ENCODE measurements around the gene SH3TC1. TPM values are rescaled to one million over a fixed set of nuclear protein-coding genes. Genes with fewer than 3 reads are reported as not detected.

SH3TC1 gene
- total RNA-seq, 1 experiment from 2014 or later = 31.6 TPM

- in situ Hi-C loops (cut with HindIII; ENCODE audit: low pct_unique_long_range_greater_than_20kb, low sequenced_read_pairs) = no loop called here
- no peak for DNase-seq (ENCODE audit: low read depth, low spot score)
These were observed 82.5 kb downstream of the SH3TC1 start for GRCh38 chr4:8281519-8282133.

DNA sequence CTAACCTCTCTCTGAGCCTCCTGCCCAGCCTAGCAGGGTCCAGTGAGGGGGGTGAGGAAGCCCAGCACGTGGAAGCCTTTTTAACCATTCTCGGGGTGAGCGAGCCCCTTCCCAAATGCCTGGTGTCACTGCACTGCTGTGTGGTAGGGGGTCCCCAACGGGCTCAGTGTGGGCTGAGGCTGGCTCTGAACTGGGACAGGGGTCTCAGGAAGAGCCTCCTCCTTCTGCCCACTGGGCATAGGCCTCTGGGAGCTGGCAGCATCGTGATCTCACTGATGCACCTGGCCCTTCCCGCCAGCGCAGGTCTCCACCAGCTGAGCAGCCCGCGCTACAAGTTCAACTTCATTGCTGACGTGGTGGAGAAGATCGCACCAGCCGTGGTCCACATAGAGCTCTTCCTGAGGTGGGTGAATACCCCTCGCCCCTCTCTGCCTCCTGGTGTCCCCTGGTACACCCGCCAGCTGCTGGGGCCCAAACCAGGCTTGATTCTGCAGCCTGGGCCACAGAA is 83.1 kb downstream of the SH3TC1 start:
- DNase-seq (ENCODE audit: low read depth, low spot score) = no peak
- in situ Hi-C loops (cut with HindIII; ENCODE audit: low pct_unique_long_range_greater_than_20kb, low sequenced_read_pairs) = no loop called here

DNA sequence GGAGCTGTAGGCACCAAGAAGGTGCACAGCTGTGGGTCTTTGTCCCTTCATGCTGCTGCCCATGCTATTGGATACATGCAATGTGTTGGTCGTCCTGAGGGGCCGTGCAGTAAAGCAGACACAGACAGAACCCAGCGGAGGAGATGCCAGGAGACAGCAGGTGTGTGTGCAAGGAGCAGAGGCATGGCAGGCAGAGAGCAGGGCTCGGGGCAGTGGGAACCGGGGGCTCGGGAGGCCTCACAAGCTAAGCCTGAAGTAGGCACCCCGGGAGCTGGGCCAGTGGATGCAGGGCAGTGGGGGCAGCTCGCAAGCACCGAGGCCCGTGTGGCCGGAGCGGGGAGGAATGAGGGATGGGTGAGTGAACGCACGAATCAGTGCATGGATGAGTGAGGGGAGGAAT is 83.7 kb downstream of the SH3TC1 start:
- in situ Hi-C loops (cut with HindIII; ENCODE audit: low pct_unique_long_range_greater_than_20kb, low sequenced_read_pairs) = no loop called here
- DNase-seq (ENCODE audit: low read depth, low spot score) = no peak

DNA sequence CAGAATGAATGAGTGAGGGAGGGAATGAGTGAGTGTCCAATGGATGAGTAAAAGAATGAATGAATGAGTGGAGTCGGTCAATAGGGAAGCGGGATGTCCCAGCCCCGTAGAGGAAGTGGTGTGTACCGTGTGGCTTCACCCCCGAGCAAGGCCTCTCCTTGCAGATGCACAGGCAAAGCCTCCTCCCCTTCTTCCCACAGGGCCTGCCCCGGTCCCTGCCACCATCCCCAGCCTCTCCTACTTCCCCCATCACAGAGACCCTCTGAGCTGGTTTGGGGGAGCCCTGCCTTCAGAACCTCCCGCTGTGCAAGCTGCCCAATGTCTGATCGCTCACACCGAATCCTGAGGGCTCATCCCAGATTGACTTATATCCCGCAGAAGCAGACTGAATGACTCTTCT is 84.1 kb downstream of the SH3TC1 start:
- DNase-seq (ENCODE audit: low read depth, low spot score) = no peak
- in situ Hi-C loops (cut with HindIII; ENCODE audit: low pct_unique_long_range_greater_than_20kb, low sequenced_read_pairs) = no loop called here

GRCh38 chr4:8283631-8284121 is 84.6 kb downstream of the SH3TC1 start:
- in situ Hi-C loops (cut with HindIII; ENCODE audit: low pct_unique_long_range_greater_than_20kb, low sequenced_read_pairs) = no loop called here
- no peak for DNase-seq (ENCODE audit: low read depth, low spot score)

- DNase-seq (ENCODE audit: low read depth, low spot score) = no peak
- in situ Hi-C loops (cut with HindIII; ENCODE audit: low pct_unique_long_range_greater_than_20kb, low sequenced_read_pairs) = no loop called here
These were observed 85.3 kb downstream of the SH3TC1 start for GRCh38 chr4:8284391-8284790.

DNA sequence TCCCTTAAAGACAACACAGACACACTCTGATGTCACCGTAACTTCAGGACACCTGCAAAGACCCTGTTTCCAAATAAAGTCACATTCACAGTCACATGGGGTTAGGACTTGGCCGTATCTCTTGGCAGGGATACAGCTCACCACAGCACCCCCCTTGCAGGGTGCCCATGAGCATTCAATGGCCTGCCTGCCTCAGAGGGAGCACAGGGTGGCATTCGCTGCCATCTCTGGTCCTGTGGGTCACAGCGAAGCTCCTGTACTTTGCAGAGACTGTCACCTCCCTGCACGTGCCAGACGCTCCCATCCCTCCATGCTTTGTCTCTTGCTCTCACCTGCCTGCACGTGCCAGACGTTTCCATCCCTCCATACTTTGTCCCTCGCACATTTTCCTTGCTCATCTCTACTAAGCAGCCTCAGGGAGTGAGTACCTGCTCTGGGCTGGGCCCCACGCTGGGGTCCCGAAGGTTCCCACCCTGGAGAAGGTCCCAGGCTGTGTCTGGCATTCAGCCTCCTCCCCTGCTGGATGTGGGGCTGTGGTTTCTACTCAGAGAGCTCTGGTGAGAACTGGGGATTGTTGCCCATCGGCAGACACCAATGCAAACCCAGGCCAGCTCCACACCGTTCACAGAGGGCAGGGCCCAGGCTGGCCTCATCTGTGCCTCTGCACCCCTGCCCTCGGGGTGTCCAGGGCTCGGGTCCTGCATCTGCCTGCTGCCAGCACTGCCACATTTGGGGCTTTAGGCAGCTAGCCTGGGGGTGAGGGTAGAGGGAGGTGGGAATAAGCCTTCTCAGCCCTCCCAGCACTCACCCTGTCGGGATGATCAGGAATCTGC is 86.3 kb downstream of the SH3TC1 start:
- no peak for DNase-seq (ENCODE audit: low read depth, low spot score)
- in situ Hi-C loops (cut with HindIII; ENCODE audit: low pct_unique_long_range_greater_than_20kb, low sequenced_read_pairs) = no loop called here

DNA sequence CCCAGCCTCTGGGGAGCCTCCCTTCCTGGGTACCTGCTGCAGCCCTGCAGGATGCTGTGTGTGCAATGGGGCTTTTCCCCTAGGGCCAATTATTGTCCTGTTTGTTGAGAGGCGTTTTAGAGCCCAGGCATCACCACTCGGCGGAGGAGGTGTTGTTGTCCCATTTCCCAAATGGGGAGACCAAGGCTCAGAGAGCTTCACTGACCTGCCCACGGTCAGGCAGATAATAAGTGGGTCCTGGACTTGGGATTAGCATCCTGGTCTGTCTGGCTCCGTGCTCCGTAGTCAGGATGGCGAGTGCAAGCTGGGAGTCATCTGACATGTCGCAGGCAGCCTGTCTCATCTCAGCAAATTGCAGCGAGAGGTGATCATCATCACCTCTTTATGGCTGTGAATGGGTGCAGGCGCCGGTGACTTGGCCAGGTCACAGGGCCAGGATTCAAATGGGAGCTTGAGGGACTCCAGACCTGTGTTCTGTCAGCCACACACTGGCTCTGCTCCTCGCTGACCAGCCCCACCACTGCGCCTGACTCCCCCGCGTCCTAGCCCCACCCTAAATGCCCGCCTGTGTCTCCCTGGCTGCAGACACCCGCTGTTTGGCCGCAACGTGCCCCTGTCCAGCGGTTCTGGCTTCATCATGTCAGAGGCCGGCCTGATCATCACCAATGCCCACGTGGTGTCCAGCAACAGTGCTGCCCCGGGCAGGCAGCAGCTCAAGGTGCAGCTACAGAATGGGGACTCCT is 87.1 kb downstream of the SH3TC1 start:
- in situ Hi-C loops (cut with HindIII; ENCODE audit: low pct_unique_long_range_greater_than_20kb, low sequenced_read_pairs) = no loop called here

DNA sequence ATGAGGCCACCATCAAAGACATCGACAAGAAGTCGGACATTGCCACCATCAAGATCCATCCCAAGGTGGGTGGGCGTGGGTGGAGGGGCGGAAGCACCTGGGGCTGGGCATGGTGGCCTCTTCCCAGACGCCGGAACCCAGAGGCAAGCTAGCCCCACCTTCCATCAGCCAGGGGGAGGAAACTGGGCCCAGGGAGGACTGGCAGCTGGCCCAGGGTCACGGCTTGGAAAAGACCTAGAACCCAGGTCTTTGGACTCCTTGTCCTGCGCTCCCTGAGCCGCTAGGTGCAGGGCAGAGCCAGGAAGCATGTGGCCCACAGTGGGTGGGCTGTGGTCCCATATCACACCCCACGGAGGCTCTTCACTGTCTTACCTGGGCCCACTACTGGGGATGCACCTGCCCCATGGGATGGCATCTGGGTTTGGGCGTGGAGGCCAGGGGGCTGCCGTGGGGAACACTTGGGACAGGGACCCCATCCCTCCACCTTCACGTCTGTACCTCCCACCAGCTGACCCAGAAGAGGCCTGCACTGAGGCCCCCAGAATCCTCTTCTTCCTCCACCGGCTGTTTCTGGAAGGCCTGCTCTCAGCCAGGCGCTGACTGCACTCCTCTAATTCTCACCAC is 87.7 kb downstream of the SH3TC1 start:
- no peak for DNase-seq (ENCODE audit: low read depth, low spot score)
- in situ Hi-C loops (cut with HindIII; ENCODE audit: low pct_unique_long_range_greater_than_20kb, low sequenced_read_pairs) = no loop called here

More for the DNA sequence above, 87.1 kb downstream of the SH3TC1 start:
- DNase-seq (ENCODE audit: low read depth, low spot score) = no peak

DNA sequence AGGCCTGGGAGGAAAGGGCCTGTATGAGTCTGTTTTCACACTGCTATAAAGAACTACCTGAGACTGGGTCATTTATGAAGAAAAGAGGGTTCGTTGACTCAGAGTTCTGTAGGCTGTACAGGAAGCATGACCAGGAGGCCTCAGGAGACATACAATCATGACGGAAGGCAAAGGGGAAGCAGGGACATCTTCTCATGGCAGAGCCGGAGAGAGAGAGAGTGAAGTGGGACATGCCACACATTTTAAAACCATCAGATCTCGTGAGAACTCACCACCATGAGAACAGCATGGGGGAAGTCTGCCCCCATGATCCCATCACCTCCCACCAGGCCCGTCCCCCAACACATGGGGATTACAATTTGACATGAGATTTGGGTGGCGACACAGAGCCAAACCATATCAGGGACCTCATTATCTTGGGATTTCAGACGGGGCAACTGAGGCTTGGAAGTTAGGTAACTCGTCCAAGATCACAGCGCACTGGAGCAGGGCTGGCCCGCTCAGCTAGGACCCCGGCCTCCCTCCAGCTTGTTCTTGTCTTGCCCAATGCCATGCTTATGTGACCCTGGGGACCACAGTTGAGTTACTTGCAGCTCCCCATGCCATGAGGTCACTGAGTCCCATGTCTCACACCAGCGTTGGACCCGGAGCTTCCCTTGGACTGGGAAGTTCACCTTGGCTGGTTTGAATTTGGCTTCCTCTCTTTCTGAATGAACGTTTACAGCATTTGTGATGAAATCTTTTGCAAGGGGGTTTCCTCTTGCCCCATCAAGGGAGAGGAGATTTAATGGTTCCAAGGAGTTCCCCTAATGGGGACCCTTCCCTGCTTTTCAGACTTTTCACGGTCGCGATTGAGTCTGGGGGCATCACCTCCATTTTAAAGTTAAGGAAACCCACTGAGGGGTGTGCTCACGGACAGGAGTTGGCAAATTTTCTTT is 88.5 kb downstream of the SH3TC1 start:
- in situ Hi-C loops (cut with HindIII; ENCODE audit: low pct_unique_long_range_greater_than_20kb, low sequenced_read_pairs) = no loop called here
- no peak for DNase-seq (ENCODE audit: low read depth, low spot score)

- DNase-seq (ENCODE audit: low read depth, low spot score) = no peak
- in situ Hi-C loops (cut with HindIII; ENCODE audit: low pct_unique_long_range_greater_than_20kb, low sequenced_read_pairs) = no loop called here
These were observed 90.2 kb downstream of the SH3TC1 start for GRCh38 chr4:8289151-8289750.

DNA sequence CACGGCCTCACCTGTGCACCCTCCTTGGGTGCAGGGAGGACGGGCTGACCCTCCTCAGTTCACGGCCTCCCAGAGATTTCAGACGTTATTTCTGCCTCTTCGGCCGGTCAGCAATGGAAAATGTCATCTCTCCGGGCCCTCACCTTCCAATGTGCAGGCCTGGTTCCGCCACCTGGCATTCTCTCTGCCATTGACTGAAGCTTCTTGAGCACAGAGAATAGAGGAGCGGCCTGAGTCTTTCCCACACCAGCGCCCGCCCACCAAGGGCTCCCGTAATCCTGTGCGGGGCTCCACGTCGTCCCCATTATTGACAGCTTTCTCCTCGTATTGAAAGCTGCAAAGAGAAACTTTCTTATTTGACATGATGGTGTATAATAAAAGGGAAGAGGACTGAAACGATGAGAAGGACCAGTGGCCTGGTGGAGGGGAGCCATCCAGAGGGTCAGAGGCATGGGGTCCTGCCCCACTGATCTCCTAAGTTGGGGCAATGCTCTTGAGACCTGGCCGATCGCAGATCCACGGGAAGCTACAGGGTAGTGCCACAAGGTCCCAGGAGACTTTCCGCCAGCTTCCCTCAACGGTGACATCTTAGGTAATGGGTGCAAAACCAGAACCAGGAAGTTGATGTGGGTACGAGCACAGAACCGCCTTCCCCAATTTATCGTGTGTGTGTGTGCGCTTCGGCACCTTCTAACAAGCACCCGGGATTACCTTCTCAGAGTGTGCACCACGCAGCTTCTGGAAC is 91.0 kb downstream of the SH3TC1 start:
- DNase-seq (ENCODE audit: low read depth, low spot score) = no peak
- in situ Hi-C loops (cut with HindIII; ENCODE audit: low pct_unique_long_range_greater_than_20kb, low sequenced_read_pairs) = no loop called here

GRCh38 chr4:8290701-8290970 is 91.5 kb downstream of the SH3TC1 start:
- no peak for DNase-seq (ENCODE audit: low read depth, low spot score)
- in situ Hi-C loops (cut with HindIII; ENCODE audit: low pct_unique_long_range_greater_than_20kb, low sequenced_read_pairs) = no loop called here

All from SK-MEL-5 (cell line).